HepG2 (cell line): Measurements from ENCODE around the gene CFL1. TPM values are rescaled to one million over a fixed set of nuclear protein-coding genes. Genes with fewer than 3 reads are reported as not detected.

Source experiments
- ATM ChIP-seq: fragments of 450-650 bp; IDR thresholded peaks from 2 replicates; pipeline ENCODE4 v1.7.1; 2017; ENCODE audit warnings: mild to moderate bottlenecking, borderline replicate concordance
- MYNN ChIP-seq: sonication (generic); formaldehyde crosslinking; IDR thresholded peaks from 2 replicates; pipeline ENCODE4 v1.4.0; 2020; ENCODE audit warnings: mild to moderate bottlenecking, low read depth, missing genetic modification reagents
- PHF8 ChIP-seq: sonication (generic); formaldehyde crosslinking; IDR thresholded peaks from 2 replicates; pipeline ENCODE4 v1.5.0; 2020; ENCODE audit warnings: missing genetic modification reagents
- RXRA ChIP-seq: sonication (generic); formaldehyde crosslinking; IDR thresholded peaks from 2 replicates; pipeline ENCODE4 v1.5.1; 2020; ENCODE audit warnings: missing genetic modification reagents
- SALL1 ChIP-seq: sonication (generic); formaldehyde crosslinking; IDR thresholded peaks from 2 replicates; pipeline ENCODE4 v1.8.0; 2022; ENCODE audit warnings: mild to moderate bottlenecking, missing genetic modification reagents
- TOE1 ChIP-seq: sonication (generic); formaldehyde crosslinking; IDR thresholded peaks from 2 replicates; pipeline ENCODE4 v1.4.0; 2020; ENCODE audit warnings: mild to moderate bottlenecking, missing genetic modification reagents
- ZC3H4 ChIP-seq: sonication (generic); formaldehyde crosslinking; IDR thresholded peaks from 2 replicates; pipeline ENCODE4 v1.4.0; 2020; ENCODE audit warnings: missing genetic modification reagents, borderline replicate concordance
- ZNF331 ChIP-seq: sonication (generic); formaldehyde crosslinking; IDR thresholded peaks from 2 replicates; pipeline ENCODE4 v1.4.0; 2020; ENCODE audit warnings: missing genetic modification reagents
- ZNF441 ChIP-seq: sonication (generic); formaldehyde crosslinking; IDR thresholded peaks from 2 replicates; pipeline ENCODE4 v1.7.0; 2021; ENCODE audit warnings: missing genetic modification reagents, borderline replicate concordance
- ZNF616 ChIP-seq: sonication (generic); formaldehyde crosslinking; IDR thresholded peaks from 2 replicates; pipeline ENCODE4 v1.5.0; 2020; ENCODE audit warnings: low read depth, mild to moderate bottlenecking, missing genetic modification reagents
- ZNF776 ChIP-seq: sonication (generic); formaldehyde crosslinking; IDR thresholded peaks from 2 replicates; pipeline ENCODE4 v1.4.0; 2020; ENCODE audit warnings: mild to moderate bottlenecking, missing genetic modification reagents
- ZNF777 ChIP-seq: sonication (generic); formaldehyde crosslinking; IDR thresholded peaks from 2 replicates; pipeline ENCODE4 v1.4.0; 2020; ENCODE audit warnings: missing genetic modification reagents
- ZSCAN25 ChIP-seq: sonication (generic); formaldehyde crosslinking; IDR thresholded peaks from 2 replicates; pipeline ENCODE4 v1.8.0; 2022; ENCODE audit warnings: mild to moderate bottlenecking, missing genetic modification reagents
- polyA plus RNA-seq, 8 experiments: library from polyadenylated mRNA; depleted of rRNA in 3 of 8; stranded (reverse) in 7 of 8; unstranded in 1 of 8; fragments of >200 nt; fragmentation: Illumina TruSeq in 4 of 8; extraction: Trizol in 4 of 8; gene quantifications; 2 replicates each; pipeline versions ENCODE4 v1.2.1 to v1.2.3, GENCODE V29; 2011 to 2016; ENCODE audit warnings: low read depth in 4 of 8, missing spikeins in 1 of 8, mixed read lengths in 1 of 8; ENCODE audit not compliant: insufficient read depth in 1 of 8
- total RNA-seq, 5 experiments: library from RNA; depleted of rRNA; stranded (reverse); fragments of >200 nt; fragmentation: Illumina TruSeq; extraction: Trizol; gene quantifications; 2 replicates each; pipeline ENCODE4 v1.2.3, GENCODE V29; 2016; ENCODE audit warnings: low read depth in 1 of 5
- TF ChIP-seq, protein P1 (sequence below): IDR thresholded peaks from 2 replicates; pipeline ENCODE4 v1.6.1; 2016; ENCODE audit warnings: low read depth, control low read depth
- TF ChIP-seq, protein P2 (sequence below): sonication (generic); formaldehyde crosslinking; IDR thresholded peaks from 2 replicates; pipeline ENCODE4 v1.5.0; 2020; ENCODE audit warnings: missing genetic modification reagents
- TF ChIP-seq, protein P3 (sequence below): sonication (generic); formaldehyde crosslinking; IDR thresholded peaks from 2 replicates; pipeline ENCODE4 v1.8.0; 2022; ENCODE audit warnings: mild to moderate bottlenecking, missing genetic modification reagents; ENCODE audit not compliant: insufficient replicate concordance
- TF ChIP-seq, protein P4 (sequence below): sonication (generic); formaldehyde crosslinking; IDR thresholded peaks from 2 replicates; pipeline ENCODE4 v1.9.0; 2021; ENCODE audit warnings: missing genetic modification reagents, mild to moderate bottlenecking, borderline replicate concordance
- TF ChIP-seq, protein P5 (sequence below): IDR thresholded peaks from 2 replicates; pipeline ENCODE4 v1.6.1; 2012; ENCODE audit warnings: low read depth, low read length, improper control_type of control experiment

Gene CFL1
- total and polyA plus RNA-seq, 2 of the 13 experiments (the other 11 are each of a cell fraction or from before 2014, with no cell fraction given) = 379 to 383 TPM

DNA sequence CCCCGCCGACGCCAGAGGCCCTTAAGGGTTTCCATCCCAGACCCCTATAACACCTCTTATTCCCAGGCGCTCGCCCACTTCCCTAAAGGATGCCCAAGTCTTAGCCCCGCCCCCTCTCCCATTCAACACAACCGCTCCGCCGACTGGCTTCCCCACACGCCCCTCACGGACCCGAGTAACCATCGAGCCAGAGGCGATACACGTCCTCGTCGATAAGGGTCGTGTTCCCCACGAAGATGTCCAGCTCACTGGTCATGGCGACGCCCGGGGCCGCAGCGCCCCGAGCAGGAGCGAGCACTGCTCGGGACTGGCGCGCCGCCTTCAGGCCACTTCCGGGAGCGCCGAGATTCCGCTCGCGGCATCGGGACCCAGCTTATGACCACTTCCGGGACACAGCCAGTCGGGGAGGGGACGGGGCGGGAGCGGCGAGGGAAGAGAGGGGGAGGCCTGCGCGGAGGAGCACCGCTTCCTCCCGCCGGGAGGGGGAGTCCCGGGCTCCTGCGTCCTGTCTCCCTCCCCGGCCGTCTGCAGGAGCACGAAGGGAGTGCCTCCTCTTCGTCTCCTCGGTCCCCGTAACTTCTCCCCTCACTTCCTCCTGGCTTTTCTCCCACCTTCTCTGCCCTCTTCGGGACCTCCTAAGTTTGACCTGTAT lies 30.3 kb upstream of the CFL1 start, which contains the start of gene FIBP (continued):
- TF ChIP-seq ATM (no peak), SALL1 (peak; percentile 48), PHF8 (peak; percentile 86), ZC3H4 (CRISPR knock-in tag) (no peak), MYNN (CRISPR knock-in tag) (peak; percentile 57; the same call in 1 of the 2 replicates), ZSCAN25 (CRISPR knock-in tag) (no peak), ZNF331 (CRISPR knock-in tag) (peak; percentile 43; the same call in 1 of the 2 replicates), ZNF776 (CRISPR knock-in tag) (no peak), ZNF777 (CRISPR knock-in tag) (peak; percentile 76), RXRA (CRISPR knock-in tag) (peak; percentile 14; the same call in 1 of the 2 replicates), TOE1 (no peak), ZNF616 (no peak; the same call in 1 of the 2 replicates), ZNF441 (CRISPR knock-in tag) (0 out of 2 replicates have a peak, but pooled peaks have one; percentile 23)
- TF ChIP-seq, protein P1, sequence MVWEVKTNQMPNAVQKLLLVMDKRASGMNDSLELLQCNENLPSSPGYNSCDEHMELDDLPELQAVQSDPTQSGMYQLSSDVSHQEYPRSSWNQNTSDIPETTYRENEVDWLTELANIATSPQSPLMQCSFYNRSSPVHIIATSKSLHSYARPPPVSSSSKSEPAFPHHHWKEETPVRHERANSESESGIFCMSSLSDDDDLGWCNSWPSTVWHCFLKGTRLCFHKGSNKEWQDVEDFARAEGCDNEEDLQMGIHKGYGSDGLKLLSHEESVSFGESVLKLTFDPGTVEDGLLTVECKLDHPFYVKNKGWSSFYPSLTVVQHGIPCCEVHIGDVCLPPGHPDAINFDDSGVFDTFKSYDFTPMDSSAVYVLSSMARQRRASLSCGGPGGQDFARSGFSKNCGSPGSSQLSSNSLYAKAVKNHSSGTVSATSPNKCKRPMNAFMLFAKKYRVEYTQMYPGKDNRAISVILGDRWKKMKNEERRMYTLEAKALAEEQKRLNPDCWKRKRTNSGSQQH (CRISPR knock-in tag) = peak; percentile 89
- TF ChIP-seq, protein P2, sequence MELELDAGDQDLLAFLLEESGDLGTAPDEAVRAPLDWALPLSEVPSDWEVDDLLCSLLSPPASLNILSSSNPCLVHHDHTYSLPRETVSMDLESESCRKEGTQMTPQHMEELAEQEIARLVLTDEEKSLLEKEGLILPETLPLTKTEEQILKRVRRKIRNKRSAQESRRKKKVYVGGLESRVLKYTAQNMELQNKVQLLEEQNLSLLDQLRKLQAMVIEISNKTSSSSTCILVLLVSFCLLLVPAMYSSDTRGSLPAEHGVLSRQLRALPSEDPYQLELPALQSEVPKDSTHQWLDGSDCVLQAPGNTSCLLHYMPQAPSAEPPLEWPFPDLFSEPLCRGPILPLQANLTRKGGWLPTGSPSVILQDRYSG (CRISPR knock-in tag) = no peak
- TF ChIP-seq, protein P3, sequence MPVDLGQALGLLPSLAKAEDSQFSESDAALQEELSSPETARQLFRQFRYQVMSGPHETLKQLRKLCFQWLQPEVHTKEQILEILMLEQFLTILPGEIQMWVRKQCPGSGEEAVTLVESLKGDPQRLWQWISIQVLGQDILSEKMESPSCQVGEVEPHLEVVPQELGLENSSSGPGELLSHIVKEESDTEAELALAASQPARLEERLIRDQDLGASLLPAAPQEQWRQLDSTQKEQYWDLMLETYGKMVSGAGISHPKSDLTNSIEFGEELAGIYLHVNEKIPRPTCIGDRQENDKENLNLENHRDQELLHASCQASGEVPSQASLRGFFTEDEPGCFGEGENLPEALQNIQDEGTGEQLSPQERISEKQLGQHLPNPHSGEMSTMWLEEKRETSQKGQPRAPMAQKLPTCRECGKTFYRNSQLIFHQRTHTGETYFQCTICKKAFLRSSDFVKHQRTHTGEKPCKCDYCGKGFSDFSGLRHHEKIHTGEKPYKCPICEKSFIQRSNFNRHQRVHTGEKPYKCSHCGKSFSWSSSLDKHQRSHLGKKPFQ (CRISPR knock-in tag) = peak; percentile 22
- TF ChIP-seq, protein P4, sequence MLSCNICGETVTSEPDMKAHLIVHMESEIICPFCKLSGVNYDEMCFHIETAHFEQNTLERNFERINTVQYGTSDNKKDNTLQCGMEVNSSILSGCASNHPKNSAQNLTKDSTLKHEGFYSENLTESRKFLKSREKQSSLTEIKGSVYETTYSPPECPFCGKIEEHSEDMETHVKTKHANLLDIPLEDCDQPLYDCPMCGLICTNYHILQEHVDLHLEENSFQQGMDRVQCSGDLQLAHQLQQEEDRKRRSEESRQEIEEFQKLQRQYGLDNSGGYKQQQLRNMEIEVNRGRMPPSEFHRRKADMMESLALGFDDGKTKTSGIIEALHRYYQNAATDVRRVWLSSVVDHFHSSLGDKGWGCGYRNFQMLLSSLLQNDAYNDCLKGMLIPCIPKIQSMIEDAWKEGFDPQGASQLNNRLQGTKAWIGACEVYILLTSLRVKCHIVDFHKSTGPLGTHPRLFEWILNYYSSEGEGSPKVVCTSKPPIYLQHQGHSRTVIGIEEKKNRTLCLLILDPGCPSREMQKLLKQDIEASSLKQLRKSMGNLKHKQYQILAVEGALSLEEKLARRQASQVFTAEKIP = no peak
- TF ChIP-seq, protein P5, sequence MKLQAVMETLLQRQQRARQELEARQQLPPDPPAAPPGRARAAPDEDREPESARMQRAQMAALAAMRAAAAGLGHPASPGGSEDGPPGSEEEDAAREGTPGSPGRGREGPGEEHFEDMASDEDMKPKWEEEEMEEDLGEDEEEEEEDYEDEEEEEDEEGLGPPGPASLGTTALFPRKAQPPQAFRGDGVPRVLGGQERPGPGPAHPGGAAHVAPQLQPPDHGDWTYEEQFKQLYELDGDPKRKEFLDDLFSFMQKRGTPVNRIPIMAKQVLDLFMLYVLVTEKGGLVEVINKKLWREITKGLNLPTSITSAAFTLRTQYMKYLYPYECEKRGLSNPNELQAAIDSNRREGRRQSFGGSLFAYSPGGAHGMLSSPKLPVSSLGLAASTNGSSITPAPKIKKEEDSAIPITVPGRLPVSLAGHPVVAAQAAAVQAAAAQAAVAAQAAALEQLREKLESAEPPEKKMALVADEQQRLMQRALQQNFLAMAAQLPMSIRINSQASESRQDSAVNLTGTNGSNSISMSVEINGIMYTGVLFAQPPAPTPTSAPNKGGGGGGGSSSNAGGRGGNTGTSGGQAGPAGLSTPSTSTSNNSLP = peak; percentile 37; the same call in 1 of the 2 replicates
